Heart left ventricle (tissue), 16 donors: ENCODE data around the gene SCLT1. TPM values are rescaled to one million over a fixed set of nuclear protein-coding genes. Genes with fewer than 3 reads are reported as not detected.

Experiments
- ATAC-seq, 4 donors: fragments of 200-7000 bp; cut with Tn5 transposase; one replicate each; pipeline ENCODE4 v1.9.1; 2020 to 2022; ENCODE audit warnings: moderate library complexity in 4 of 4, mild to moderate bottlenecking in 3 of 4, moderate number of reproducible peaks in 1 of 4
- DNase-seq, 5 donors: peaks; one replicate each; pipeline ENCODE4 v3.0.0-alpha.2; 2020
- H3K27ac ChIP-seq, 12 donors: fragments of 200-600 bp; sonication (generic) in 4 of 12; one replicate each; pipeline versions ENCODE4 v1.5.0 to v1.8.0; 2016 to 2022; ENCODE audit warnings: mild to moderate bottlenecking in 2 of 12
- H3K27me3 ChIP-seq, 9 donors: fragments of 200-600 bp; sonication (generic) in 2 of 9; one replicate each; pipeline versions ENCODE4 v1.5.1 to v1.8.0; 2016 to 2022; ENCODE audit warnings: mild to moderate bottlenecking in 3 of 9
- H3K36me3 ChIP-seq, 9 donors: fragments of 200-600 bp; sonication (generic) in 2 of 9; one replicate each; pipeline versions ENCODE4 v1.5.0 to v1.8.0; 2018 to 2022; ENCODE audit warnings: mild to moderate bottlenecking in 2 of 9
- H3K4me1 ChIP-seq, 12 donors: fragments of 200-600 bp; sonication (generic) in 4 of 12; one replicate each; pipeline versions ENCODE4 v1.5.0 to v1.8.0; 2016 to 2022; ENCODE audit warnings: mild to moderate bottlenecking in 3 of 12
- H3K4me3 ChIP-seq, 12 donors: fragments of 200-600 bp; sonication (generic) in 4 of 12; one replicate each; pipeline versions ENCODE4 v1.5.0 to v1.8.0; 2017 to 2022; ENCODE audit warnings: mild to moderate bottlenecking in 9 of 12, moderate library complexity in 4 of 12
- H3K9me3 ChIP-seq, 12 donors: fragments of 200-600 bp; sonication (generic) in 4 of 12; one replicate each; pipeline versions ENCODE4 v1.5.0 to v1.8.0; 2016 to 2022; ENCODE audit warnings: mild to moderate bottlenecking in 1 of 12
- CTCF ChIP-seq, 12 donors: fragments of 200-600 bp; sonication (generic) in 4 of 12; IDR thresholded peaks; one replicate each; pipeline versions ENCODE4 v1.5.0 to v1.8.0; 2018 to 2022; ENCODE audit warnings: antibody characterized with exemption in 12 of 12, mild to moderate bottlenecking in 5 of 12
- POLR2A ChIP-seq, 2 donors: fragments of 450-650 bp; IDR thresholded peaks; one replicate each; pipeline ENCODE4 v1.6.1; 2017; ENCODE audit warnings: antibody characterized with exemption in 2 of 2, mild to moderate bottlenecking in 2 of 2, moderate library complexity in 2 of 2
- WGBS, 4 donors: extraction: QIAGEN DNeasy Blood & Tissue Kit in 2 of 4; methylation state at CpG; one replicate each; pipeline versions ENCODE4 v1.1.5 to v1.1.7; 2013 to 2018; 5-methylcytosine and 5-hydroxymethylcytosine counted together
- intact Hi-C, 10 donors: fragments of 100-400 bp; cut with DNase I; formaldehyde crosslinking; loops; one replicate each; pipeline versions ENCODE4 v1.11.1 to v1.14.2; 2022
- polyA plus RNA-seq, 2 donors: library from polyadenylated mRNA; stranded (reverse); fragments of 200-250 nt; gene quantifications; one replicate each; pipeline ENCODE4 v1.2.3, GENCODE V29; 2013
- total RNA-seq, 9 donors: library from RNA; depleted of rRNA in 2 of 9; stranded (reverse); fragments of >200 nt in 2 of 9; fragmentation: NEBNext Ultra II Directional in 3 of 9; extraction: Animal tissue kit (Norgen Biotek cat#: 25700) in 3 of 9; gene quantifications; one replicate each; pipeline versions ENCODE4 v1.1.0 to v1.2.4, GENCODE V29; 2016 to 2023
- donor health status: ischemic (EF 13 %, LVEDD 7.1; RV severe dilation, severe dysfunction).
- donor health status: healthy with polysubstance abuse.
- donor health status: DM: no; HTN: yes; CAD: no.
- donor health status: DM: no; HTN: no; CAD: no.
- donor health status: ischemic (EF 25% LVEDD 6.9; RV normal size, moderate dysfunction).
- donor health status: ischemic (EF 25% LVEDD 5.7; RV mildly dilated, moderate dysfunction).
- donor health status: healthy.
- donor health status: DM: yes; HTN: yes; CAD: no.
- donor health status: ischemic (EF 35%, LVEDD 5.7; RV mildly dilated, moderate dysfunction).
- donor health status: nonischemic (EF 11% LVEDD 7.7; RV severe dilation, severe dysfunction).
- donor health status: DM: yes; HTN: yes; CAD: no.
- donor health status: PGD.
- donor health status: ischemic (EF 29% LVEDD 5.4; RV normal size, mild dysfunction).
- donor health status: nonischemic (EF 23%, LVEDD 6.1; RV moderate dilation, normal function).

The SCLT1 gene
- total and polyA plus RNA-seq, 11 donors: 3.4 to 13.7 (median 10.1) TPM

DNA sequence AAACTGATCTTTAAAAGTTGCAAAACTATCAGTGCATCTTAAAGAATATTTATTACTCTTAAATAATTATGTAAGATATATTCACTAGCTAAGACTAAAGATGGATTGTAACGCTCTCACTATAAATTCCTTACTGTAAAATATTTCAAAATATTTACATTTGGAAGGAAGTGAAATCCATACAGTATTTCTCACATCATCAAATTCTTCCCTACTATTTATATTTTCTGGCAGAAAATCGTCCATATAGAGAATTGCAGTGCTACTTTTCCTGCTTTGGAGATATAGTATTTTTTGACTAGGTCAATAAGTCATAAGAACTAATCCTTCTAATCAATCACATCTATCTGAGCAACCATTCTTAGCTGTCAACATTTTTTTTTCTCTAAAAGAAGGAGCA, 52.9 kb downstream of the SCLT1 start:
- H3K27ac ChIP-seq: no peak overlapping the region
- ATAC-seq (no peak), DNase-seq (no peak)
- no peaks in the 10 kb centered on the region for H3K27me3 ChIP-seq
- no peak overlapping the region for H3K4me3 ChIP-seq
- peaks cover 0 to 11% (median 3%) of the 10 kb centered on the region in 9 donors for H3K36me3 ChIP-seq
- H3K4me1 ChIP-seq: peaks cover 0 to 6% (median 0%) of the 10 kb centered on the region in 12 donors
- intact Hi-C loops: no loop called here
- TF ChIP-seq POLR2A (IDR thresholded peaks at IDR 0.05) (no peak), CTCF (IDR thresholded peaks at IDR 0.05) (no peak)
- H3K9me3 ChIP-seq: no peaks in the 10 kb centered on the region
- 69 to 79% (median 74%) methylated on average over 2 of the region's 2 CpGs for WGBS, 4 donors

DNA sequence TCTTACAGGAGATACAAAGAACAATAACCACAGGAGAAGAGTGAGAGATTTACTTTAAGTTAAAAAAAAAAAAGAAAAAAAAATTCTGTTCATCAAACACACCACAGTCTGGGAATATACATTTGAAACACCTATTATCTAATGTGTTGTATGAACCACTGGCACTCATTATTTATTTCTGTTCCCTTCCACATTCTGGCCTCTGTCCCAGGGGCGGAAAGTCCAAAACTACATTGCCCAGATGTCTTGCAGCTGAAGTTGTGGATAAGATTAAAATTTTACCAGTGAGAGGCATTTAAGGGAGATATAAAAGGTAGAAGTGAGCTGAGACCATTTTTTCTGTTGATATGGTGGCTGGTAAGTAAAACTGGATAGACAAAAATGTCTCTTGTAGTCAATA, 56.2 kb downstream of the SCLT1 start:
- Histone ChIP-seq H3K4me3 (no peak overlapping the region), H3K27ac (no peak overlapping the region), H3K9me3 (peaks cover 0 to 9% (median 0%) of the 10 kb centered on the region in 12 donors), H3K4me1 (peaks cover 0 to 16% (median 0%) of the 10 kb centered on the region in 12 donors), H3K36me3 (peaks cover 0 to 12% (median 3%) of the 10 kb centered on the region in 9 donors), H3K27me3 (no peaks in the 10 kb centered on the region)
- DNase-seq (no peak), ATAC-seq (peak in 2 of 4 donors; percentile 48 to 53)
- intact Hi-C loops: no loop called here
- TF ChIP-seq POLR2A (IDR thresholded peaks at IDR 0.05): no peak
- no peak for TF ChIP-seq CTCF (IDR thresholded peaks at IDR 0.05)
- WGBS, 4 donors: 56 to 66% (median 57%) methylated on average over 1 of the region's 1 CpG

DNA sequence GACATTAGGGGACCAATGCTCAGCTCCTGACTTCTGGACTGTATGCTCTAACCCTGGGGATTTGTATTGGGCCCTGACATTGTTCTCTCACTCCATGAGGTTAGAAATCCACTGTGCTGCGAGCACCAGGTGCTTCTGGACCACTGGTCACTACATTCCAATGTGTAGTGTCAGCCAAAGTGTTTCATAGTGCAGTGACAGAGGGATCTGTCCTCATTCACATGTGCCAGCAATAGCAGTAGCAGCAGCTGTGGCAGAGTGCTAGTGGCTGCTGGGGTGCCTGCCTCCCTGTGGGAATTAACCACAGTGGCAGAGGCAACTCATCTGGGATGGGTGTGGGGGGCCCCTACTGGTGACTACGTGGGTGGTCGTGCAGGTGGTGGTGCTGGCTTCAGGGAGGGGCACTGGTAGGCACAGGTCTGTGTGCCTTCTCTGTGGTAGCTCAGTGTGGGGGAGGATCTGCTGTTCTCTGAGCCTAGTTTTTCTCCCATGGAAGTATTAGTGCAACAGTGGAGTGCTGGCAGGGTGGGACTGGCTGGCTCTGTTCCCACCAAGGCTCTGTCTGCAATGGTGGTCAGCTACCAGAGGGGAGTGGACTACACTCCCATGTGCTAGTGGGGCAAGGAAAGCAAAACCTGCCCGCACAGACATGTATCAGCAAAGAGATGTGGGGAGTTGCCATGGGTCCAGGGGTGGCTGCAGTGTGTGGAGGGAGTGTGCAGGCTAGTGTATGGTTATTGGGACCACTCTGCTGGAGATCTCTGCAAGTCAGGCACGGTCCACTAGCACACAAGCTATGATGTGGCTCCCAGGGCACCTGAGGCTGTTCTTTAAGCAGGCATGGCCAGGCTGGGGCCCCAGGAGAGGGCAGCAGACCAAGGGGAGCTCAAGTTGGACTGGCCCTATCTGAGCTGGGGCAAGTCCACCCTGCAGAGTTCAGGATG, 78.5 kb downstream of the SCLT1 start:
- TF ChIP-seq POLR2A (IDR thresholded peaks at IDR 0.05) (no peak), CTCF (IDR thresholded peaks at IDR 0.05) (no peak)
- intact Hi-C loops: no loop called here
- peak in 2 of 5 donors; percentile 11 to 37 for DNase-seq
- H3K27ac ChIP-seq: no peak overlapping the region
- no peak overlapping the region for H3K4me3 ChIP-seq
- no peaks in the 10 kb centered on the region for H3K27me3 ChIP-seq
- H3K9me3 ChIP-seq: peaks cover 0 to 37% (median 5%) of the 10 kb centered on the region in 12 donors
- ATAC-seq: peak; percentile 26 to 60 (median 42)
- H3K36me3 ChIP-seq: peaks cover 0 to 8% (median 0%) of the 10 kb centered on the region in 9 donors
- WGBS, 4 donors: 91 to 95% (median 93%) methylated on average over 3 to 5 of the region's 5 CpGs
- no peaks in the 10 kb centered on the region for H3K4me1 ChIP-seq

DNA sequence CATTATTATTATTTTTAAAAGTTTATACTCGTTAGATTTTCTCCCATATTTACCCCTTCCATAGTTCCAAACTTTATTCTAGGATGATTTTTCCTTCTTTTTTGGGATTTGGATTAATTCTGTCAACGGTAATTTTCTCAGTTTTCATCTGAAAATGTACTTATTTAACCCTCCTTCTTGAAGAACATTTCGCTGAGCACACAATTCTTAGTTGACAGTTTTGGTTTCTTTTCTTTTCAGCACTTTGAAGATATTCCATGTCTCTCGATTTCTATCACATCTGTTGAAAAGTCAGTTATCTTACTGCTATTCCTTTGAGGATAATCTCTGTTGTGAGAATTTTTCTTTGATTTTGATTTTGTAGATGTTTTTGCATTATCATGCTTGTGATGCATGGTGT, 85.2 kb downstream of the SCLT1 start:
- DNase-seq (no peak), ATAC-seq (no peak)
- Histone ChIP-seq H3K9me3 (peaks cover 0 to 71% (median 13%) of the 10 kb centered on the region in 12 donors), H3K27ac (no peak overlapping the region), H3K27me3 (no peaks in the 10 kb centered on the region), H3K36me3 (no peaks in the 10 kb centered on the region), H3K4me1 (no peaks in the 10 kb centered on the region), H3K4me3 (no peak overlapping the region)
- 93 to 97% (median 96%) methylated on average over 4 of the region's 4 CpGs for WGBS, 4 donors
- TF ChIP-seq CTCF (IDR thresholded peaks at IDR 0.05) (no peak), POLR2A (IDR thresholded peaks at IDR 0.05) (no peak)
- intact Hi-C loops: no loop called here
